ENCODE data around the gene FBXO21.

Gene FBXO21

GRCh38 chr12:117127933-117128823 is 62.1 kb downstream of the FBXO21 start:
- no peak for TF ChIP-seq CTCF (IDR thresholded peaks at IDR 0.05; ENCODE audit: low read depth, low read length)
- DNase-seq, result no peak
- Histone ChIP-seq H3K27me3 (no peaks in the 10 kb centered on the region), H3K4me3 (ENCODE audit: low read depth, low read length) (no peak overlapping the region), H3K4me1 (peaks cover 4% of the 10 kb centered on the region; the same call in 1 of the 2 replicates), H3K9me3 (no peaks in the 10 kb centered on the region; the same call in 1 of the 2 replicates), H3K36me3 (no peaks in the 10 kb centered on the region)

GRCh38 chr12:117126335-117126734 is 63.9 kb downstream of the FBXO21 start:
- H3K9me3 ChIP-seq, result no peaks in the 10 kb centered on the region; the same call in 1 of the 2 replicates
- H3K27me3 ChIP-seq, result no peaks in the 10 kb centered on the region
- no peaks in the 10 kb centered on the region for H3K36me3 ChIP-seq
- H3K4me1 ChIP-seq, result peaks cover 4% of the 10 kb centered on the region; the same call in 1 of the 2 replicates
- H3K4me3 ChIP-seq (ENCODE audit: low read depth, low read length), result no peak overlapping the region
- no peak for DNase-seq
- TF ChIP-seq CTCF (IDR thresholded peaks at IDR 0.05; ENCODE audit: low read depth, low read length), result no peak

GRCh38 chr12:117125767-117126166 is 64.5 kb downstream of the FBXO21 start:
- H3K4me1 ChIP-seq, result peaks cover 4% of the 10 kb centered on the region; the same call in 1 of the 2 replicates
- DNase-seq, result no peak
- no peak overlapping the region for H3K4me3 ChIP-seq (ENCODE audit: low read depth, low read length)
- no peak for TF ChIP-seq CTCF (IDR thresholded peaks at IDR 0.05; ENCODE audit: low read depth, low read length)
- H3K36me3 ChIP-seq, result no peaks in the 10 kb centered on the region
- no peaks in the 10 kb centered on the region; the same call in 1 of the 2 replicates for H3K9me3 ChIP-seq
- H3K27me3 ChIP-seq, result no peaks in the 10 kb centered on the region

- H3K9me3 ChIP-seq, result no peaks in the 10 kb centered on the region; the same call in 1 of the 2 replicates
- H3K36me3 ChIP-seq, result no peaks in the 10 kb centered on the region
- H3K4me3 ChIP-seq (ENCODE audit: low read depth, low read length), result no peak overlapping the region
- no peaks in the 10 kb centered on the region for H3K27me3 ChIP-seq
- DNase-seq, result peak; percentile 56
- H3K4me1 ChIP-seq, result peaks cover 4% of the 10 kb centered on the region; the same call in 1 of the 2 replicates
- no peak for TF ChIP-seq CTCF (IDR thresholded peaks at IDR 0.05; ENCODE audit: low read depth, low read length)
Measured at GRCh38 chr12:117125272-117125613, 65.0 kb downstream of the FBXO21 start.

GRCh38 chr12:117124421-117125271 is 65.6 kb downstream of the FBXO21 start:
- no peak for TF ChIP-seq CTCF (IDR thresholded peaks at IDR 0.05; ENCODE audit: low read depth, low read length)
- H3K27me3 ChIP-seq, result no peaks in the 10 kb centered on the region
- H3K4me3 ChIP-seq (ENCODE audit: low read depth, low read length), result no peak overlapping the region
- no peaks in the 10 kb centered on the region; the same call in 1 of the 2 replicates for H3K9me3 ChIP-seq
- no peak for DNase-seq
- H3K4me1 ChIP-seq, result peaks cover 4% of the 10 kb centered on the region; the same call in 1 of the 2 replicates
- no peaks in the 10 kb centered on the region for H3K36me3 ChIP-seq
